A673 (cell line): ENCODE measurements around the gene HTR1B.

Experiments
- CTCF ChIP-seq: fragments of 300-800, 200-600 bp; sonication (generic); conservative IDR thresholded peaks from 2 replicates; pipeline ENCODE4 v1.5.1; 2017; ENCODE audit warnings: low read depth, mild to moderate bottlenecking, antibody characterized with exemption, low read length, moderate library complexity, mixed read lengths
- EZH2 ChIP-seq: fragments of 200-600 bp; sonication (generic); IDR thresholded peaks from 2 replicates; pipeline ENCODE4 v1.6.1; 2017; ENCODE audit warnings: borderline replicate concordance, low read depth, mild to moderate bottlenecking, mixed read lengths, antibody characterized with exemption, low read length; ENCODE audit not compliant: poor library complexity, severe bottlenecking

- no peak for TF ChIP-seq EZH2
- no peak for TF ChIP-seq CTCF
These were observed 32.8 kb downstream of the HTR1B start for GRCh38 chr6:77430504-77430903.
